Ecto neural progenitor cell (in vitro differentiated cells): Measurements from ENCODE around the gene COBLL1.
"Not testable (repeated sequence)": the region's sequence is repeated elsewhere in the genome, so short reads cannot be mapped to it uniquely, and the experiment has no call there.

Source experiments
- DNase-seq: peaks from one replicate; pipeline ENCODE4 v3.0.0-alpha.2; 2018; ENCODE audit warnings: low spot score

The COBLL1 gene, protein sequence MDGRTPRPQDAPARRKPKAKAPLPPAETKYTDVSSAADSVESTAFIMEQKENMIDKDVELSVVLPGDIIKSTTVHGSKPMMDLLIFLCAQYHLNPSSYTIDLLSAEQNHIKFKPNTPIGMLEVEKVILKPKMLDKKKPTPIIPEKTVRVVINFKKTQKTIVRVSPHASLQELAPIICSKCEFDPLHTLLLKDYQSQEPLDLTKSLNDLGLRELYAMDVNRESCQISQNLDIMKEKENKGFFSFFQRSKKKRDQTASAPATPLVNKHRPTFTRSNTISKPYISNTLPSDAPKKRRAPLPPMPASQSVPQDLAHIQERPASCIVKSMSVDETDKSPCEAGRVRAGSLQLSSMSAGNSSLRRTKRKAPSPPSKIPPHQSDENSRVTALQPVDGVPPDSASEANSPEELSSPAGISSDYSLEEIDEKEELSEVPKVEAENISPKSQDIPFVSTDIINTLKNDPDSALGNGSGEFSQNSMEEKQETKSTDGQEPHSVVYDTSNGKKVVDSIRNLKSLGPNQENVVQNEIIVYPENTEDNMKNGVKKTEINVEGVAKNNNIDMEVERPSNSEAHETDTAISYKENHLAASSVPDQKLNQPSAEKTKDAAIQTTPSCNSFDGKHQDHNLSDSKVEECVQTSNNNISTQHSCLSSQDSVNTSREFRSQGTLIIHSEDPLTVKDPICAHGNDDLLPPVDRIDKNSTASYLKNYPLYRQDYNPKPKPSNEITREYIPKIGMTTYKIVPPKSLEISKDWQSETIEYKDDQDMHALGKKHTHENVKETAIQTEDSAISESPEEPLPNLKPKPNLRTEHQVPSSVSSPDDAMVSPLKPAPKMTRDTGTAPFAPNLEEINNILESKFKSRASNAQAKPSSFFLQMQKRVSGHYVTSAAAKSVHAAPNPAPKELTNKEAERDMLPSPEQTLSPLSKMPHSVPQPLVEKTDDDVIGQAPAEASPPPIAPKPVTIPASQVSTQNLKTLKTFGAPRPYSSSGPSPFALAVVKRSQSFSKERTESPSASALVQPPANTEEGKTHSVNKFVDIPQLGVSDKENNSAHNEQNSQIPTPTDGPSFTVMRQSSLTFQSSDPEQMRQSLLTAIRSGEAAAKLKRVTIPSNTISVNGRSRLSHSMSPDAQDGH

DNA sequence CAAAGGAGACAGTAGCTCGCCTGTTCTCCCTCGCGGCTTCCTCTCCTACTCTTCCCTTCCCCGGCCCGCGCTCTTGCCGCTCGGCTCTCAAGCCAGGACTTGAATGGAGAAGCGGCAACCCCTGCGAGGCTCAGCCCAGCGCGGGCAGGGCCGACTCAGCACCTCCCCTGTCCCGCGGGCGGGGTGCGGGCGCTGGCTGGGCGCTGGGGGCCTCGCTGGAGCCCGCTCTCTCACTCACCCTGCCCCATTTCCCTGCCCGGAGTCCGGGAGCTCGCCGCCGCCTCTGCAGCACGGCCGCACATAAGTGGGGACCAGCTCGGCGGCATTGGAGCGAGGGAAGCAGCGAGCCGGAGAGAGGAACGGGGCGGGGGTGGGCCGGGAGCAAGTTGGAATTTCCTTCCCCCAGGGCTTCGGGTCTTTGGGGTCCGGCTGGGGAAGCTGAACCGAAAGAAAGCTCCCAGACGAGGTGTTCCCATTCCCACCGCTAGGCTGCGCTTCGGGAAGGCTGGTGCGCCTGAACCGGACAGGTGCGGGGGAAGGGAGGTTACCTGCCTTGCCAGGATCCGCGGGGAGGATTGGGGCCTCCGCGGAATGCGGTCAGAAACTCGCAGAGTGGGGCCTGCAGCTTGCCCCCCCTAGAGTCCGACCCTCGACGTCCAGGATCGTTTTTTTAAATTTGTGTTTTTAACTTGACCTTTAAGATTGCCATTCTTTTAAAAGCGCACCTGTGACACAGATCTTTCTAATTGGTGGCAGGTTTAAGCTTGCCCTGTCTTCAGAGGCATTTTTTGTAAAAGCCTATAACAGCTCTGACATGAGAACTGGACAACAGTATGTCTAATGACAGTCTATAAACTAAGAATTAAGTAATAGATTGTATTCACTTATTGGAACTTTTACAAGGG, at the start of gene COBLL1:
COBLL1 (minus strand) TSS at position 105 of the 905 bp plus-strand sequence. CDS start 627 bp downstream, outside the sequence.
- peak; percentile 88 for DNase-seq

DNA sequence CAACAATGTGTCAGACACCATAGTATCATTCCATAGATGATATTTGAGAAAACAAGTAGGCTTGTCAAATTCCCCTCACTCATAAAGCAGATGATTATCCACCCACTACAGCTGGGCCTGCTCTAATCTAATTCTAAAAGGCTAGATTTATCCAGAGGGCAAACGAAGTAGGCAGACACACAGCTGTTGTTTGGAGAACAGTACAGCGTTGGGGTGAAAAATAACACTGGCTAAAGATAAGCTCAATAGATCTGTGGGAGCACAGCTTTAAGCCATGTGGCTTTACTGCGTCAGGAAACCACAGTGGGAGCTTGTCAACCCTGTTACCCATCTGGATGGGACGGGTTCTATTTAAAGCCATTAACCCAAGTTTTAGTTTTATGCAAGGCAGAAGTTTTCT, 48.9 kb upstream of the COBLL1 start:
- no peak for DNase-seq

DNA sequence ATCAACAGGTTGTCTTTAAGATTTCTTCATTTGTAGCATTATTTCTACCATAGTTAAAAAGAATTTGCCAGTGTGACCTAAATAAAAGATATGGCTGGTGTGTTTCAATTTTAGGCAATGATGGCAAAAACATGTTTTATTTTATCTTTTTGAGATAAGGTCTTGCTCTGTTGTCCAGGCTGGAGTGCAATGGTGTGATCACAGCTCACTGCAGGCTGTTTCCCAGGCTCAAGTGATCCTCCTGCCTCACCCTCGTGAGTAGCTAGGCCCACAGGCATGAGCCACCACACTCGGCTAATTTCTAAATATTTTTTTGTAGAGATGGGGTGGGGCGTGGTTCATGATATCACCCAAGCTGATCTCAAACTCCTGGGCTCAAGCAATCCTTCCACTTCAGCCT, 47.0 kb upstream of the COBLL1 start:
- DNase-seq, result no peak

DNA sequence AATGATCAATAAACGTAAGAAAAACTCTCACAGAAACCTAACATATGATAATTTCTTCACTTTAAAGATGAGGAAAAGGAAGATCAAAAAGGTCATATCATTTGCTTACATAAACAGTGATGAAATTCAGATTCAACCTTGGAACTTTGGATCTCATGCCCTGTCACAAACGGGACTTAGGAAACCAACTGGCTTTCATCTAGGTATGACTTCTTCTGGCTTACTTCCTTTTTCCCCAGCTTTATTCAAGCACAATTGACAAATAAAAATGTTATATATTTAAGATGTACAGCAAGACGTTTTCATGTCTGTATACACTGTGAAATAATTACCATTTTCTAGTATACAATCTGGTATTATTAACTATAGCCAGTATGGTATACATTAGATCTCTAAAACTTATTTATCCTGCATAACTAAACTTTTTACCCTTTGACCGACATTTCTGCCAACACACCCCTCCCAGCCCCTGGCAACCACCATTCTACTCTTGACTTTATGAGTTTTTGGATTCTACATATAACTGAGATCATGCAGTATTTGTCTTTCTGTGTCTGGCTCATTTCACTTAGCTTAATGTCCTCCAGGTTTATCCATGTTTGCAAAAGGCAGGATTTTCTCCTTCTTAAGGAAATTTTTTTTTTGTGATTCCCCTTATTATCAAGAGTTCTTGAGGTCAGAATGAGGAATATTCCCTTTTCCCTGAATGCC, 46.0 kb upstream of the COBLL1 start:
- DNase-seq, result no peak

DNA sequence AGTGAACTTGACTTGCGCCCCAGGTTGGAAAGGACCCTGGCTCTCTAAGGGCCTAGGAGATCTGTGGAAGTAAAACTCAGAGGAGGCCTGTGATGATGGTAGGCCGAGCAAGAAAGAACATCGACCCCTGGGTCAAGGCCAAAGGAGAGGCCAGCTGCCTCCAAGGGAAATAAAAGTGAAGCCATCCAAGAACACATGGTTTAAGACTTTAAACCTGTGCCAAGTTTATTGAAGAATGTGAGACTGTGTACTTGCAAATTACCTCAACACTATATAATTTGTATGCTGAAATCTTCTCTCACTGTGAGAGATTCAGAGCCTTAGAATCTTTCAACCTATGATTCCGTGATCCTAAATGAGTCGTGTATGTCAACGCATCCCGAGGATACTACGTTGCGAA, 40.7 kb upstream of the COBLL1 start:
- DNase-seq, result no peak

DNA sequence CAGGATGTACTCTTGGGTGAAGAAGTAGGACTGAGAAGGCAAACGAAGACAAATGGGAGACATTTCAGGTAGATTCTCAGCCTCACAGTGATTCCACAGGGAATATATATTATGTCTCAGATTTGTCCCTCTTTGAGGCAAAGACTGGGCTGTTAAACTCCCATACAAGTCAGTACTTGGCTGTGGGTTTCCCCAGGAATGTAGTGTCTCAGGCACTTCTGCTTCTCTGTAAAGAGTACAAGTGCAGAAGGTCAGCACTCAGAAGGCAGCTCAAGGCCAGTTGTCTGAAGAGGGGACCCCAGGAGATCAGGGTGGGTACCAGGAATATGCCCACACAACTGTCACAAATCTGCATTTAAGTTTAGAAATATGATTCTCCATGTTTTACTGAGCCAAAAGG, 39.9 kb upstream of the COBLL1 start:
- no peak for DNase-seq

DNA sequence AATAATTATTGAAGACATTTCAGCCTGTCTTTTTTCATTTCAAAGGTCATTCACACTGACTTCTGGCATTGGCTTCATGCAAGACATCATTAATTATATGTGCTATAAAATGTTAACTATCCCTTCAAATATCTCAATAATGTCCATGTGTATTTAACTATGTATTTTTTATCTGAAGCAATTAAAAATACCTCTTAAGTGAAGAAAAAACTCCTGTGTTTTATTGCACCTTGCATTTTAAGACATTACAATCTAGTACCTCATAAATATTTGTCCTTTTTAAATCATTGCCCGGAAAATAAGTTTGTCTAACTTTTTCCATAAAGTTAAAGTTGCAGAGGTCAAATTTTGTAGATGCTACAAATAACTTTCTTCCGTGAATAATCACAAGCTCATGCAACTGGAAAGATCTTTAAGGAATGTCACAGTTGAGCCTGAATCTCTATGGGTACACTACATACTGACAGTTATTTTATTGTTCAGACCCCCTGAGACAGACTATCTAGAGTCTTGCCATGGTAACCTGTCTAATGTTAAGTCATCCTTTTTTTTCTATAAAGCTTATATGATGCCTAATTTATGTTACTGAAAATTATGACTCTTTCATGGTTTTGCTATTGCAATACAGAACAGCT, 38.4 kb upstream of the COBLL1 start:
- DNase-seq, result no peak

DNA sequence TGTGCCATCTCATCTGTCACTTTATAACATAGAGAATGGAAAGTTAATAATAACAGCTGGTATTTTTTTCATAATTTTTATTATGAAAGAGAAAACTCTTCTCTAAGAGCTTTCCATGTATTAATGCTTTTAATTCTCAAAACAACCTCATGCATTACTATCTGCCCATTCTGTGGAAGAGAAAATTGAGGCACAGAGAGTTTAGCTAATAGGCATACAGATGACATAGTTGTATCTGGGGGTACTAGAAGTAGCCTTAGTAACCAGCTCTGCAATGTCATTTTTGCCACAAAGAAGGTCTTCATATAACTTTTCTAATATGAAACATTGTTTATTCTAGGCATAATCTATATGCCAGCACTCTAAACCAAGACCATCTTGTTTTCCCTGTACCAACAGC, 36.3 kb upstream of the COBLL1 start:
- DNase-seq, result no peak

DNA sequence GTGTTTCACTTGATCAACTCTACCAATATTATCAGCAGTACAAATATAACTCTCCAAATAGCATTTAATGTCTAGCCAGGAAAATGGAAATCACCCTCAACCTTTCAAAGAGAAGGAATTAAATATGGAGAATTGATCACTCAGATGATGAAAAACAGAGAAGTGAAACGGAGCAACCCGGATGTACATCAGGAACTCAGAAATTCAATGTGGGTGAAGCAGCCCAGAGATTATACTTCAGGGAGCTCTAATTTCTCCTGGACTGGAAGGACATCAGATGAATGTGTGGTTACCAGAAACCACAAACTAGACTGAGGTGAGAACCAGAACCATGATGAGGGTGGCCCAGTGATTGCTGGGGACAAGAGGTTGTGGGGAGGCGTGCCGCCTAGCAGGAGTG, 35.5 kb upstream of the COBLL1 start:
- no peak for DNase-seq

DNA sequence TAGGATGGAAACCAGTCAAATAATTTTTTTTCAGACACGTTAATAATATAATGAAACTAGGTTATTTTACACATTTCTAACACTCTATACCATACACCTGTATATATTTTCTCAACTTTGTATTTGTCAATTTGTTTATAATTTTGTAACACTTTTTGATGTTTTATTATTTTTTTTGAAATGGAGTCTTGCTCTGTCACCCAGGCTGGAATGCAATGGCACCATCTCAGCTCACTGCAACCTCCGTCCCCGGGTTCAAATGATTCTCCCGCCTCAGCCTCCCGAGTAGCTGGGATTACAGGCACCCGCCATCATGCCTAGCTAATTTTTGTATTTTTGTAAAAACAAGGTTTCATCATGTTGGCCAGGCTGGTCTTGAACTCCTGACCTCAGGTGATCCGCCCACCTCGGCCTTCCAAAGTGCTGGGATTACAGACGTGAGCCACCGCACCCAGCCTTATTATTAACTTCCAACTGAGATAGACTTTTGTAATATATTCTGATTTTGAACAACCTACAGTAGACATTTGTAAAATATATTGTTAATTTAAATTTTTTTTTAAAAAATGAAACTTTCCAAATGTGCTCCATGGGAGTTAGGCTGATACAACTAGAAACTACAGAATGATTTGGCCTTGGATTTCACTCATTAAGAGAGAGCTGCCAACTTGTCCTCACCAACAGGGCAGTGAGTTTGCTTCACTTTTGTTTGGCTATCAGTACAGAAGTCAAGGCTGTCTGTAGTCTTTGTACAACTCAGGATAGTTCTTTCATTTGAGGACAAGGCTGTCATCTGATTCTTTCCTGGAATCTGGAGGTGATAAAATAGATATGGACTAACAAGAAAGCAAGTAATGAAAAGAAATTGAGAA, 33.9 kb upstream of the COBLL1 start:
- DNase-seq, result no peak

DNA sequence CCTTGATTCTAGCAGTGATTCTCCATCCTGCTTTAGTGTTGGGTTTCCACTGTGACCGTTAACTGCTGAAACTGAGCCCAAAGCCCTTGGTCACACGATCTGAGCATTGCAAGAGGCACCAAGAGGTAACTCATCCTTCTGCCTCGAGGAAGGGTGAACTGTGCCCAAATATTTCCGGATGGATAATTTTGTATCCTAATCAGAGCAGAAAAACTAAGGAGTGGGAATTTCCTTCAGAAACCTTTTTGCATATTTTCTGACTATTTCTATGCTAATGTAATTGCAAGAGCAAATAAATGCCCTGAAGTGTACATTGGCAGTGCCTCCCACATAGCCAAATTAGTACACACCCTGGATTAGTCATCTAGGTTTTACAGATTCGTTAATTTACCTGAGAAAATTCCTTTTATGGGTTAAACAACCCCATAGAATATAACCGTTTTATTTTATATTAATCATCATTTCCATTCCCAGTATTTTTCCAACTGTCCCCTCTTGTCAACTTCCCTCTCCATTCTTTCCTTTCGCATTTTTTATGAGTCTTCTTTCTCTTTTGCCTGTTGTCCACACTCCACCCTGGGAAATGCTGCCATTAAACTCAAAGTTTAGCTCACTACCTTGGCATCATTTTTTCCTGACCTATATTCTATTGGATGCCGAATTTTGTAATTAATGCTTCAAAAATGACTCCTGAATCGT, 31.7 kb upstream of the COBLL1 start:
- no peak for DNase-seq

DNA sequence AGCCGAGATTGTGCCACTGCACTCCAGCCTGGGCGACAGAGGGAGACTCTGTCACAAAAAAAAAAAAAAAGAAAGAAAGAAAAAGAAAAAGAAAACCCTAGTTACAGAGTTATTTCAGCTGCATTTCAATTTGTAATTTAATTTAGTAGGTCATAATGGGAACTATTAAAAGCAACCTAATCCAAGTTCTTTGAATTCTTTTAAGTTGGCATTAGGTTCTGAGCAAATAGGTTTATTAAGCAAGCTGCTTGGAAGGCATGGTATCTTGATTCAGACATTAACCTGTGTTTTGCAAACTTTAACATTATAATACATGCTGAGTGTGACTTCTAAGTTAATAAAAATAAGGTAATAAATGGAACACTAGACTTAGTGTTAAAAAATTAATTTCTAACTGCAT, 29.8 kb upstream of the COBLL1 start:
- DNase-seq, result no peak

DNA sequence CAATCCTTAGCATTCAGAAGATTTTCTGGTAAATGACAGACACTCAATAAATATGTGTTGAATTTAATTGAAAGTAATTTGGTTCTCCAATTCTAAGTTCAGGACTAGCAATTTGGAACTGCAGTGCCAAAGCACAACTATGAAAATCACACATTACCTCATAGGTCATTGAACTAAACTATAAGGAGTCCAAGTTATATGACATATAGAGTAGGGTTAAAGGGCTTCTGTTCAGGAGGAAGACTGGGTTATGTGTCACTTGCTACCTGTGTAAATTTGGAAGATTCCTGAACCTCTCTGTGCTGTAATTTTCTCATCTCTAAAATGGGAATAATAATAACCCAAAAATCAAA, 27.8 kb upstream of the COBLL1 start:
- no peak for DNase-seq

DNA sequence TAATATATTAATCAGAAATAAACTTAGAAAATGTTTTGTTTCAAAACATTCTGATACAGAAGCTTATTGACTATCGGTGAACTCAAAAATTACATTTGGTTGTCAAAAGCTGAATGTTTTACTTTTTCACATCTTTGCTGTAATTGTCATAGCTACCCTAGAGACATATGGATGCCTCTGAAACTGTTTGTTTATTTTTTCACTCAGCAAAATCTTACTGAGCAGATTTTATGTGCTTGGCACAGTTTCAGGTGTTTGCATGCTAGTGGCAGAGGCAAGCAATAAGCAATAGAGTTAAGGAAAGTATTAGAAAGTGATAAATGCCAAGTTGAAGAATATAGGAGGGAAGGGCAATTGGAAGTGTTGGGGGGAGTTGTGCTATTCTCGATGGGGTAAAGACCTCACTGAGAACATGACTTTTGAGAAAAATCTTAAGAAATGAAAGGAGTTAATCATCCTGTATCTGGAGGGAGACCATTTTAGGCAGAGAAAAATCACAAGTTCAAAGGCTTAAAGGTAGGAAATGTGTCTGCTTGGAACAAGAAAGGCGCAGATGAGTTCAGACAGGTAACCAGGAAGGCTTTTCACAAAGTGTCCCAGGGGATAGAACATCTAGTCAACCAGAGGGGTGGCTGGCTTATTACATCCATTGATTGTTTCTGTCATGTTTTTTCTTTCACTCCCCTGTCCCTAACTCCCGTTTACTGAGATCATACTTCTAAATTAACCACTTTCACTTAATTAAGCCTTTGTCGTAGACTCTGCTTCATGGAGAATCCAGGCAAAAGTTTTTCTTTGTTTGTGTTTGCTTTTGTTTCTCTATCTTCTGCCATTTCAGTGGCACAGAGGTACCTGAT, 27.2 kb upstream of the COBLL1 start:
- no peak for DNase-seq

DNA sequence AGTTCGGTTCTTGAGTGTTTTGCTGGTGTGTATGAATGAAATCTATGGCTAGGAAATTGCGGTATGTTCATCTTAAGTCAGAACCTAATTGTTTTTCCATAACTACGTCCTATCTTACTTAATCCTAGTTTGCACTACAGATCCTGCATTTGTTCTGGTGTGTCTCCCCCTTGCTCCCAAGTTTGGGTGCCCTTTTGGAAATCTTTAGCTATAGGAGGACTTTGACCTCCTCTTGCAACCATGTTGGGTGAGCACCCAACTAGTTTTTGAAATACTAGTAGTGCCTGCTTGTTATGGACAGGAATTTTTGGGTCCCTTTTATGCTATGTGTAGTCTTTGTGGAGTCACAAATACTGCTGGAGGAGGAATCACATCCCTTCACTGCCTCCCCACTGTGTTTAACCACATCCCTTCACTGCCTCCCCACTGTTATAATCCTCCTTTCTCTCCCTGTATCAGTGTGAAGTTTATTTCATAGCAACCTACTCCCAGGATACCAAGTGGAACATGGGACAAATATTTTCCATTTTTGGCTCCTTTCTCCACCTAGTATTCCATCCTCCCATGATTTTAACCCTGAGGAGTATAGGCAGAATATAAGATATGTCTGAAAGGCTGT, 26.3 kb upstream of the COBLL1 start:
- DNase-seq, result no peak

DNA sequence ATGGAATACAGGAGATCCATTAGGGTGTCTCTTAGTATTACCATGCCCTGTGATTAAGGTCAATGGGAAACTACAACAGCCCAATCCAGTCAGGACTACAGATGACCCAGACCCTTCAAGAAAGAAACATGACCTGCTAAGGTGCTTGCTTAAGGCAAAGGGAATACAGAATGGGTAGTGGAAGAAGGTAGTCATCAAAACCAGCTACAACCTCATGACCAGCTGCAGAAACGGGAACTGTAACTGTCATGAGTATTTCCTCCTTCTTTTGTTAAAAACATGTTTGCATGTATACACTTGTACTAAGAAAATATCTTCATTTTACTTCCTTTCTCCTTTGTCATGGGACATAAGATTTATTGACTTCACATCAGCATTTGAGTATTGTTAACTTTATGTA, 24.8 kb upstream of the COBLL1 start:
- DNase-seq, result not testable (repeated sequence)

DNA sequence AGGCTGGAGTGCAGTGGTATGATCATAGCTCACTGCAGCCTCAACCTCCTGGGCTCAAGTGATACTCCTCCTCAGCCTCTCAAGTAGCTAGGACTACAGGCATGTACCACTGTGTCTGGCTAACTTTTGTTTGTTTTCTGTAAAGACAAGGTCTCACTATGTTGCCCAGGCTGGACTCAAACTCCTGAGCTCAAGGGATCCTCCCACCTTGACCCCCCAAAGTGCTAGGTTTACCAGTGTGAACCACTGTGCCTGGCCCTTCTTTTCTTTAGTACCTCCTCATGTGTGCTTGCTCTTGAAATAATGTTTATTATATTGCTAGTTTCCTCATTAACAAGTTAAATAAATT, 19.0 kb upstream of the COBLL1 start:
- no peak for DNase-seq
